Hepatocyte (in vitro differentiated cells): ENCODE measurements around the gene SND1.

Source experiments
- CTCF ChIP-seq: fragments of 200-600 bp; sonication (generic); IDR thresholded peaks from 2 replicates; pipeline ENCODE4 v1.5.1; 2016; ENCODE audit warnings: antibody characterized with exemption, mild to moderate bottlenecking; ENCODE audit not compliant: poor library complexity
- EZH2 ChIP-seq: fragments of 200-600 bp; sonication (generic); IDR thresholded peaks from 2 replicates; pipeline ENCODE4 v1.6.1; 2016; ENCODE audit warnings: antibody characterized with exemption, mild to moderate bottlenecking, borderline replicate concordance

GRCh38 chr7:128131115-128131514 is 479.1 kb downstream of the SND1 start:
- TF ChIP-seq CTCF, result no peak
- TF ChIP-seq EZH2, result no peak
